GM12801 (cell line): ENCODE data around the gene PUSL1.

ENCODE experiments used
- TF ChIP-seq, protein P1 (sequence below): IDR thresholded peaks from one replicate; pipeline ENCODE4 v1.5.1; 2011; ENCODE audit warnings: control low read depth; ENCODE audit not compliant: insufficient read length; ENCODE audit errors: extremely low read depth

Gene PUSL1

GRCh38 chr1:1286313-1287261 lies 21.8 kb upstream of the PUSL1 start:
- TF ChIP-seq, protein P1, sequence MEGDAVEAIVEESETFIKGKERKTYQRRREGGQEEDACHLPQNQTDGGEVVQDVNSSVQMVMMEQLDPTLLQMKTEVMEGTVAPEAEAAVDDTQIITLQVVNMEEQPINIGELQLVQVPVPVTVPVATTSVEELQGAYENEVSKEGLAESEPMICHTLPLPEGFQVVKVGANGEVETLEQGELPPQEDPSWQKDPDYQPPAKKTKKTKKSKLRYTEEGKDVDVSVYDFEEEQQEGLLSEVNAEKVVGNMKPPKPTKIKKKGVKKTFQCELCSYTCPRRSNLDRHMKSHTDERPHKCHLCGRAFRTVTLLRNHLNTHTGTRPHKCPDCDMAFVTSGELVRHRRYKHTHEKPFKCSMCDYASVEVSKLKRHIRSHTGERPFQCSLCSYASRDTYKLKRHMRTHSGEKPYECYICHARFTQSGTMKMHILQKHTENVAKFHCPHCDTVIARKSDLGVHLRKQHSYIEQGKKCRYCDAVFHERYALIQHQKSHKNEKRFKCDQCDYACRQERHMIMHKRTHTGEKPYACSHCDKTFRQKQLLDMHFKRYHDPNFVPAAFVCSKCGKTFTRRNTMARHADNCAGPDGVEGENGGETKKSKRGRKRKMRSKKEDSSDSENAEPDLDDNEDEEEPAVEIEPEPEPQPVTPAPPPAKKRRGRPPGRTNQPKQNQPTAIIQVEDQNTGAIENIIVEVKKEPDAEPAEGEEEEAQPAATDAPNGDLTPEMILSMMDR = no peak

- TF ChIP-seq, protein P1 = no peak
Measured at GRCh38 chr1:1287288-1288110, 20.9 kb upstream of the PUSL1 start.

DNA sequence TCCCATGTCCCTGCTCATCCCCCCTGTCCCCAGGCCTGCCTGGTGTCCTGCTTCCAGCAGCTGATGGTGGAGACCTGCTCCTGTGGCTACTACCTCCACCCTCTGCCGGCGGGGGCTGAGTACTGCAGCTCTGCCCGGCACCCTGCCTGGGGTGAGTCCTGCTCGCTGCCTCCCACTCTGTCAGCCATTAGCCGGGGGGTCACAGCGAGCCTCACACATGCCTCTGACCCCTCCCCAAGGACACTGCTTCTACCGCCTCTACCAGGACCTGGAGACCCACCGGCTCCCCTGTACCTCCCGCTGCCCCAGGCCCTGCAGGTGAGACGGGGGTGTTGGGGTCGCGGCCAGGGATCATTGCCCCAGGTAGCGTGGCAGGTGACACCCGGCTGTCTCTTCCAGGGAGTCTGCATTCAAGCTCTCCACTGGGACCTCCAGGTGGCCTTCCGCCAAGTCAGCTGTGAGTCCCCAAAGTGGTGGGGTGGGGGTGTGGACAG lies 18.1 kb upstream of the PUSL1 start:
- TF ChIP-seq, protein P1 = no peak

DNA sequence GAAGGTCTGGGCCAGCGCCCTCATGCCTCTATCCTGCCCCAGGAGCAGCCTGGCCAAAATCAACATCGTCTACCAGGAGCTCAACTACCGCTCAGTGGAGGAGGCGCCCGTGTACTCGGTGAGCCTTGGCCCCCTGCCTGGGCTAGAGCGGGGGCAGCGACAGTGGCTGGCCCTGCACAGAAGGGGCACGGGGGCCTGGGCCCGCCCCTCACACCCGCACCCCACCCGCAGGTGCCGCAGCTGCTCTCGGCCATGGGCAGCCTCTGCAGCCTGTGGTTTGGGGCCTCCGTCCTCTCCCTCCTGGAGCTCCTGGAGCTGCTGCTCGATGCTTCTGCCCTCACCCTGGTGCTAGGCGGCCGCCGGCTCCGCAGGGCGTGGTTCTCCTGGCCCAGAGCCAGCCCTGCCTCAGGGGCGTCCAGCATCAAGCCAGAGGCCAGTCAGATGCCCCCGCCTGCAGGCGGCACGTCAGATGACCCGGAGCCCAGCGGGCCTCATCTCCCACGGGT lies 17.3 kb upstream of the PUSL1 start:
- TF ChIP-seq, protein P1 = no peak

DNA sequence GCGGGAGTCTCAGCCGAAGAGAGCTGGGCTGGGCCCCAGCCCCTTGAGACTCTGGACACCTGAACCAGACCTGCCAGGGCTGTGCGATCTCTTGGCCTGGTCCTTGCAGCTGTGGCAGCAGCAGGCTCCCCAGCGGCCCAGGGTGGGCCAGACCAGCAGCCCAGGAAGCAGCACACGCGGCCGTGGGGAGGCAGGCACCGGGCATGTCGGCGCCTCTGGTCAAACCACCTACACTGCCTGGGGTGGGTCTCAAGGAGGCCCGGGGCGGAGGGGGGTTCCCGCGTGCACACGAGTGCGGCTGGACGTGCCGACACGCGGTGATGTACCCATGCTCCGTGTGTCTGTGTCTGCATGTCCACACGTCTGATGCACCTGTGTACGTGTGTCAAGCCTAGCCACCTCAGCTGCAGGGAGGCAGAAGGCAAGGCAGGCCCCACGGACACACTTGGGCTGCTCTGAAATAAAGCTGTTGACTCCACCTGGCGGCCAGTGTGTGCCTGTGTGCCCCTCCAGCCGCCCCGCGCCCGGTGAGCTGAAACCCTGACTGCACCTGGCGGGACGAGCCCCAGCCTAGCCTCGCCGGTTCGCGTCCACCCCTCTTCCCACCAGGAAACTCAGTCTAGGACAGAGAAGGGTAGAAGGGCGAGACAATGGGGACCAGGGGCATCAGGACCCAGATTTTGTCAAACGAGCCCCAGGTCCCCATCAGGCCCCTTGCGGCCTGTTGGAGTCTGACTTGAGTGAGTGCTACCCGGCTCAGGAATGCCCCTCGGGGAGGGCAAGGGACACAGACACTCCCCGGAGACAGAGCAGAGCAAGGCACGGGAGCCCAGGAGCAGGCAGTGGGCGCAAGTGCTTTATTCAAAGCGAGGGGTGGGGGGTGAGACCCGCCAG lies 16.6 kb upstream of the PUSL1 start:
- TF ChIP-seq, protein P1 = no peak

DNA sequence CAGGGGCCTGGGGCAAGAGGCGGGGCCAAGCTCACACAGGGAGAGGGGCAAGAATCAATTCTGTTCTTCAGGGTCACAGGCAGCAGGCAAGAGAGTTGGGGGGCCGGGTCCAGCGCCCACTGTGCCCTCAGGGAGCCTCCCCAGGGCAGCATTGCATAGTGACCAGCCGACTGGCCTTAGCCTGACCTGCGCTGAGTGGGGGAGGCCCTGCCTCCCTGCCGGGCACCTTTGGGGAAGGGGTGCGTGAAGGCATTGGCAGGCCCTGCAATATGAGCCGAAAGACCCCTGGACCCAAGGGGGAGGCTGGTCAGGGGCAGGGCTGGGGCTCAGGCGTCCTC lies 16.0 kb upstream of the PUSL1 start:
- TF ChIP-seq, protein P1 = no peak
